ENCODE results near the gene ANXA6.

Gene ANXA6

GRCh38 chr5:151151263-151151660 is 6.3 kb downstream of the ANXA6 start:
- no peak for FAIRE-seq

- FAIRE-seq = no peak
Observed at GRCh38 chr5:151150471-151151262, 6.9 kb downstream of the ANXA6 start.

- FAIRE-seq = no peak
Observed at GRCh38 chr5:151148583-151148982, 9.0 kb downstream of the ANXA6 start.

GRCh38 chr5:151147033-151147432 is 10.5 kb downstream of the ANXA6 start:
- FAIRE-seq = no peak

GRCh38 chr5:151146061-151146460 is 11.5 kb downstream of the ANXA6 start:
- FAIRE-seq = no peak

GRCh38 chr5:151144922-151145321 is 12.7 kb downstream of the ANXA6 start:
- no peak for FAIRE-seq

GRCh38 chr5:151144275-151144674 is 13.3 kb downstream of the ANXA6 start:
- no peak for FAIRE-seq

GRCh38 chr5:151143645-151144044 is 13.9 kb downstream of the ANXA6 start:
- FAIRE-seq = no peak

- no peak for FAIRE-seq
Observed at GRCh38 chr5:151142933-151143332, 14.6 kb downstream of the ANXA6 start.

GRCh38 chr5:151141535-151141934 is 16.0 kb downstream of the ANXA6 start:
- no peak for FAIRE-seq

GRCh38 chr5:151140686-151141459 is 16.7 kb downstream of the ANXA6 start:
- FAIRE-seq = no peak

- FAIRE-seq = no peak
Observed at GRCh38 chr5:151139646-151140045, 17.9 kb downstream of the ANXA6 start.

GRCh38 chr5:151139015-151139414 is 18.6 kb downstream of the ANXA6 start:
- FAIRE-seq = no peak

GRCh38 chr5:151138114-151138513 is 19.5 kb downstream of the ANXA6 start:
- FAIRE-seq = no peak

- FAIRE-seq = no peak
Observed at GRCh38 chr5:151137067-151137825, 20.3 kb downstream of the ANXA6 start.

- no peak for FAIRE-seq
Observed at GRCh38 chr5:151134228-151134627, 23.4 kb downstream of the ANXA6 start.

GRCh38 chr5:151132963-151133362 is 24.6 kb downstream of the ANXA6 start:
- no peak for FAIRE-seq

- FAIRE-seq = no peak
Observed at GRCh38 chr5:151130922-151131891, 26.4 kb downstream of the ANXA6 start.

- no peak for FAIRE-seq
Observed at GRCh38 chr5:151130235-151130921, 27.2 kb downstream of the ANXA6 start.

GRCh38 chr5:151128817-151129216 is 28.8 kb downstream of the ANXA6 start:
- no peak for FAIRE-seq

GRCh38 chr5:151127926-151128325 is 29.7 kb downstream of the ANXA6 start:
- no peak for FAIRE-seq
